Mammary epithelial cell (primary cell): ENCODE data around the gene SLC8A1.

ENCODE experiments used
- EZH2 ChIP-seq: IDR thresholded peaks from 2 replicates; pipeline ENCODE4 v1.6.1; 2012; ENCODE audit warnings: low read length, inconsistent platforms, borderline replicate concordance
- TF ChIP-seq, protein P1 (sequence below), 2 donors: IDR thresholded peaks in 1 of 2; conservative IDR thresholded peaks in 1 of 2; 2 replicates each; pipeline ENCODE4 v1.5.1; 2011 to 2012; ENCODE audit warnings: inconsistent platforms in 2 of 2, low read length in 2 of 2, mild to moderate bottlenecking in 2 of 2, control low read depth in 1 of 2, low read depth in 1 of 2; ENCODE audit not compliant: insufficient read depth in 1 of 2; ENCODE audit errors: extremely low read depth in 1 of 2

DNA sequence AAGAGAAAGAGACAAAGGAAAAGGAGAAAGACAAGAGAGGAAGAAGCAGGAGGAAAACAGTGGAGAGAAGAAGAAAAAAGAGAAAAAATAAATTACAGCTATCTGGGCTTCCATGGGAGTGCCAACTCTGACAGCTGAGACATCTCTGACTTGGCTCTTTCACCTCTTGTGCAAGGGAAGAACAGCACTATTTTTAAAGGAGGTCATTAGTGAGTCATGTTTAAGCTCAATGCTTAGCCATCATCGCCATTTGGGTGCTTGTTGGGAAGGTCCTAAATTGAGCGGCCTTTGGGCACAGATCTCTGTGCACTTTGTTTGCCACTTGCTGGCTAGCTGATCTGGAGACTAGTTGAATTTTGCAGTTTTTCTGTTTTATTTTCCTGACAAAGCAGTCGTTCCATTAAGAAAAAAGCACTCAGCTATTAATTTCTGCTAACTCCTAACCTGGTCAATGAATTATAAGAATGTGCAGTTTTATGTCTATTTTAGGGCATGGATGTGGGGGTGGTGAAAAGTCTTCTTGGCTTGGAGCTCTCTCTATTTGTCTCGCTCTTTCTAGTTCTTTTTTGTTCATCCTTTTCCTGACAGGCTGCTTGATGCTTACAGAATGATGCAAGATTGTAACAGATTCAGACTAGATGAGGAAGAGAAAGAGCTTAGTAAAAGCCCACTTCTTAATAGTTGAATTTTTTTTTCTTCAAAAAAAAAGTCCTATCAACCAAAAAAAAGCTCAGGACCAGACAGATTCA, 231.5 kb downstream of the SLC8A1 start:
- TF ChIP-seq, protein P1, sequence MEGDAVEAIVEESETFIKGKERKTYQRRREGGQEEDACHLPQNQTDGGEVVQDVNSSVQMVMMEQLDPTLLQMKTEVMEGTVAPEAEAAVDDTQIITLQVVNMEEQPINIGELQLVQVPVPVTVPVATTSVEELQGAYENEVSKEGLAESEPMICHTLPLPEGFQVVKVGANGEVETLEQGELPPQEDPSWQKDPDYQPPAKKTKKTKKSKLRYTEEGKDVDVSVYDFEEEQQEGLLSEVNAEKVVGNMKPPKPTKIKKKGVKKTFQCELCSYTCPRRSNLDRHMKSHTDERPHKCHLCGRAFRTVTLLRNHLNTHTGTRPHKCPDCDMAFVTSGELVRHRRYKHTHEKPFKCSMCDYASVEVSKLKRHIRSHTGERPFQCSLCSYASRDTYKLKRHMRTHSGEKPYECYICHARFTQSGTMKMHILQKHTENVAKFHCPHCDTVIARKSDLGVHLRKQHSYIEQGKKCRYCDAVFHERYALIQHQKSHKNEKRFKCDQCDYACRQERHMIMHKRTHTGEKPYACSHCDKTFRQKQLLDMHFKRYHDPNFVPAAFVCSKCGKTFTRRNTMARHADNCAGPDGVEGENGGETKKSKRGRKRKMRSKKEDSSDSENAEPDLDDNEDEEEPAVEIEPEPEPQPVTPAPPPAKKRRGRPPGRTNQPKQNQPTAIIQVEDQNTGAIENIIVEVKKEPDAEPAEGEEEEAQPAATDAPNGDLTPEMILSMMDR (conservative IDR thresholded peaks at IDR 0.05 in 1 of 2, IDR thresholded peaks at IDR 0.05 in 1 of 2; ENCODE audit: extremely low read depth in 1 of 2, insufficient read depth in 1 of 2, low read depth in 1 of 2, low read length in 2 of 2): no peak
- no peak for TF ChIP-seq EZH2
